Activated naive CD4-positive, alpha-beta T cell treated with Interleukin-2 at 50 U/mL for 16 hours (primary cell): ENCODE measurements around the gene ZNF556.
"Not testable (repeated sequence)": the region's sequence is repeated elsewhere in the genome, so short reads cannot be mapped to it uniquely, and the experiment has no call there.

Experiments used
- DNase-seq: peaks from one replicate; pipeline ENCODE4 v3.0.0-alpha.2; 2020

Gene ZNF556

GRCh38 chr19:2854849-2855248 lies 12.3 kb upstream of the ZNF556 start:
- DNase-seq = no peak

GRCh38 chr19:2856457-2857050 lies 10.6 kb upstream of the ZNF556 start:
- no peak for DNase-seq

DNA sequence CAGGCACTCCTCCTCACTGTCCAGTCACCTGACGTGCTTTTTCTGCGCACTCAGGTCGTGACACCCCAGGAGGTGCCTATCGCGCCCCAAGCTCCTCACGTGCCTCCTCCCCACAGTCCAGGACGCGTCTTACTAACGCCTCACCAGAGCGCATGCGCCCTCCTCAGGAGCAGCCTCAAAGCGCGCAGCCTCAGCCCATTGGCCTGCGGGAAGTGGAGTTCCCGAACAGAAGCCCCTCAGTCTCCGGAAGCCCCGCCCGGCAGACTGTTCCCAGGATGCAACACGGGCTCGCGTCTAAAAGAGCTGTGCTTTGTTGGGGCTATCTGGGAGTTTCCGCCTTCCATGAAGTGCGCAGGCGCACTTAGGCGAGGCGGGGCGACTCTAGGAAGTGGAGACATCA lies 8.3 kb upstream of the ZNF556 start:
- DNase-seq = no peak

DNA sequence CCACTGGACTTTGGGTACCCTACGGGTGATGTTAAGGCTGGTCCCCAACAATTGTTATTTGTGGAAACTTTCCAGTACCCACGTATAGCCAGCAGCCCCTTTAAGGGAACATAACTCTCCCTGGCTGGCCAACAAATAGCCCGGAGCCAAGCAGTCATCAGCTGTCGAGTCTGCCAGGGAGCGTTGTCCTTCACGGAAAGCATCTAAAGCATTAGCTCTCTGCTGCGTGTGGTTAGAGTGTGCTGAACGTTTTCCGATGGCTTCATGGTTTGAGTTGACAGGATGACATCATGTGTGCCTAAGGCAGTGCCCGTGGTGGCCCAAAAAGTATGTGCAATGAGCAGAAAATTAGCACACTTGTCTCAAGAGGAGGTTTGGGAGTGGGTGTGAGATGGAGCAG lies 3.3 kb upstream of the ZNF556 start:
- no peak for DNase-seq

GRCh38 chr19:2865334-2866100 lies 1.6 kb upstream of the ZNF556 start:
- DNase-seq = no peak

GRCh38 chr19:2866495-2867024 lies 575 bp upstream of the ZNF556 start:
- DNase-seq = no peak

DNA sequence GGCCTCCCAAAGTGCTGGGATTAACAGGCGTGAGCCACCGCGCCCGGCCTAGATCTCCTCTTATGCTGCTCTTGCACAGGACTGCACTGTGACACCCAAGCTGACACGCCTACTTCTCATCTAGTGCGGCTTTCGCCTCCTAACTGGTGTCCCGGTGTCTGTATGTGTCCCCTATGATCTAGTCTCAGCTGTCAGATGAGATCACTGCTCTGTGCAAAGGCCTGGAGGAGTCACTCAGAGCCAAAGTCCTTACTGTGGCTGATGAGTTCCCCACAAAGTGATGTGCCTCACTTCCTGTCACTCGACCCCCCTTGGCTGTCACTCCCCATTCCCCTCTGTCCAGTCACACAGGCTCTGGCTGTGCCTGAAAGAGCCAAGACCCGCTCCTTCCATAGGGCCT lies 2.5 kb downstream of the ZNF556 start:
- no peak for DNase-seq

GRCh38 chr19:2872175-2872574 lies 5.0 kb downstream of the ZNF556 start:
- not testable (repeated sequence) for DNase-seq

DNA sequence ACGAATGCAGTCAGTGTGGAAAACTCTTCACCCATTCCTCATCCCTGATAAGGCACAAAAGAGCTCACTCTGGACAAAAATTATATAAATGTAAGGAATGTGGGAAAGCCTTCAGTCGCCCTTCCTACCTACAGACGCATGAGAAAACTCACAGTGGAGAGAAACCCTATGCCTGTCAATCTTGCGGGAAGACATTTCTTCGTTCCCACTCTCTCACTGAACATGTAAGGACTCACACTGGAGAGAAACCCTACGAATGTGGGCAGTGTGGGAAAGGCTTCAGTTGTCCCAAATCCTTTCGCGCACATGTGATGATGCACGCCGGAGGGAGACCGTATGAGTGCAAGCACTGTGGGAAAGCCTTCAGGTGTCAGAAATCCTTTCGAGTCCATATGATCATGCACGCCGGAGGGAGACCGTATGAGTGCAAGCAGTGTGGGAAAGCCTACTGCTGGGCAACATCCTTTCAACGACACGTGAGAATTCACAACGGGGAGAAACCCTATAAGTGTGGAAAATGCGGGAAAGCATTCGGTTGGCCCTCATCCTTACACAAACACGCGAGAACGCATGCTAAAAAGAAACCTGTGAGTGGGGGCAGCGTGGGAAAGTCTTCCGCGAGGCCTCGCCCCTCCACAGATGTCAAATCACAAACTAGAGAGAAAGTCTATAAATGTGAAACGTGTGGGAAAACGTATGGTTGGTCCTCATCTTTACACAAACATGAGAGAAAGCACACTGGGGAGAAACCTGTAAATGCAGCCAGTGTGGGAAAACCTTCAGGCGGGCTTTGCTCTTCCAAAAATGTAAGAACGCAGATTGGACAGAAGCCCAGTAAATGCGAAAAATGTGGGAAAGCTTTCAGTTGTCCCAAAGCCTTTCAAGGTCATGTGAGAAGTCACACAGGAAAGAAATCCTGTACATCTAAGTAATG lies 10.5 kb downstream of the ZNF556 start:
- no peak for DNase-seq

GRCh38 chr19:2883686-2884439 lies 16.7 kb downstream of the ZNF556 start:
- no peak for DNase-seq

DNA sequence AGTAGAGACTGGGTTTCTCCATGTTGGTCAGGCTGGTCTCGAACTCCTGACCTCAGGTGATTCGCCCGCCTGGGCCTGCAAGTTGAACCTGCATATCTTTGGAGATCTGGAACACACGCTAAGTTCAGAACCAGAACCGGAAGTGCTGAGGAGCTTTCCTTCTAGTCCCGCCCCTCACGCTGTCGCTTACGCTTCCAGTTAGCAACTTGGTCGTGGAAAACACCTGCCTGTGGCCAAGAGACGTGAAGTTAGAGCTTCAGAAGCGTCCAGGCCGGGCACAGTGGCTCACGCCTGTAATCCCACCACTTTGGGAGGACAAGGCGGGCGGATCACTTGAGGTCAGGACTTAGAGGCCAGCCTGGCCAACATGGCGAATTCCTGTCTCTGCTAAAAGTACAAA lies 18.6 kb downstream of the ZNF556 start:
- DNase-seq = no peak

DNA sequence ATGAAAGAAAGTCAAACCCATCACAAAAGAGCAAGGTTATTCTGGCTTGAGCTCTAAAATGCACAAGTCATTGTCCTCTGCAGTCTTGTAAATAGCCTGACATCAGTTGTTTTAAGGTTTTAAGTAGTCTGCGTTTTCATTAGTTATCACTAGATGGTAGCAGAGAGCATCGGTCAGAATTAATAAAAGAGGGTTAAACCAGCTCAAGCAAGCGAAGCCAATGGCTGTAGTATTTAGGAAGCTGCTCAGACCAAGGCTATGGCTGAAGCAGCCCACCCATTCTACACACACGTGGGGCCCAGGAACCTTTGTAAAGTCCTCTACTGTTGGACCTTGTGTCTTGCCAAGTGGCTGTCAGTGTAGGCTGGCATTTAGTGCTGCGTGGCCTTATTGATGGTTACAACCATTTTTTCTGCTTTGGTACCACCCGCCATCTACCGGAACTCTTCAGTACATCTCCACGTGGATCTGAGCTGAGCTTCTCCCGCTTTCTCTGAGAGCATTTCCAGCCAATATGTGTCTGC lies 20.3 kb downstream of the ZNF556 start:
- no peak for DNase-seq

DNA sequence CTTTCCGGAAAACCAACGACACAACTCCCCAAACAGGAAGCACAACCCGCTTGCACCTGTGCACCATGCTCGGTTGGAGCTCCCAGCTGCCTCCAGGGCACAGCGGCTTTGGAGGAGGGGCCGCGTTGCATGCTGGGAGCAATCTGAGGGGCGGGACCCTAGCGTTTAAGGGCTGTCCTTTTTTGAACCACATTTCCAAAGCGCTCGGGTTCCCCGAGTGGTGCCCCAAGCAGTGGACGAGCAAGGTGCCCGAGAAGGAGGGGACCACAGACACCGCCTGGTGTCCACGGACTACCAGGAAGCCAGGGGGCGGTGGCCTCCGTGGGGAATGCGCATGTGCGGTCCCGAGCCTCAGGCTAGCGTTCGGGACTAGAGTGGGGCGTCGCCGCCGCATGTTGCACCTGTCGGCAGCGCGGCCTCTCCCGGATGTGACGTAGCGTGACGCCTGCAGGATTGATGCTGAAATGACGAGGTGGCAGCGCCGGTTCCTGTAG lies 21.6 kb downstream of the ZNF556 start:
- peak; percentile 54 for DNase-seq

GRCh38 chr19:2890531-2890930 lies 23.4 kb downstream of the ZNF556 start:
- DNase-seq = not testable (repeated sequence)

DNA sequence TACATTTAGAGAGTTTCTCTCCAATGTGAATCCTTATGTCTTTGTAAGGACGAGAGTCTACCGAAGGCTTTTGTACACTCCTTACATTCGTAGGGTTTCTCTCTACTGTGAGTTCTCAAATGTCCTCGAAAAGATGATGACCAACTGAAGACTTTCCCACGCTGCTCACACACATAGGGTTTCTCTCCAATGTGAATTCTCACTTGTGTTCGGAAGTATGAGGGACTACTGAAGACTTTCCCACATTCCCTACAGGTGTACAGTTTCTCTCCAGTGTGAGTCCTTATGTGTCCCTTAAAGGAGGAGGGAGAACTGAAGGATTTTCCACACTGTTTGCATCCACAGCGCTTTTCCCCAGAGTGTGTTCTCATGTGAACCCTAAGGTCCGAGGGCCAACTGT lies 29.6 kb downstream of the ZNF556 start:
- no peak for DNase-seq

DNA sequence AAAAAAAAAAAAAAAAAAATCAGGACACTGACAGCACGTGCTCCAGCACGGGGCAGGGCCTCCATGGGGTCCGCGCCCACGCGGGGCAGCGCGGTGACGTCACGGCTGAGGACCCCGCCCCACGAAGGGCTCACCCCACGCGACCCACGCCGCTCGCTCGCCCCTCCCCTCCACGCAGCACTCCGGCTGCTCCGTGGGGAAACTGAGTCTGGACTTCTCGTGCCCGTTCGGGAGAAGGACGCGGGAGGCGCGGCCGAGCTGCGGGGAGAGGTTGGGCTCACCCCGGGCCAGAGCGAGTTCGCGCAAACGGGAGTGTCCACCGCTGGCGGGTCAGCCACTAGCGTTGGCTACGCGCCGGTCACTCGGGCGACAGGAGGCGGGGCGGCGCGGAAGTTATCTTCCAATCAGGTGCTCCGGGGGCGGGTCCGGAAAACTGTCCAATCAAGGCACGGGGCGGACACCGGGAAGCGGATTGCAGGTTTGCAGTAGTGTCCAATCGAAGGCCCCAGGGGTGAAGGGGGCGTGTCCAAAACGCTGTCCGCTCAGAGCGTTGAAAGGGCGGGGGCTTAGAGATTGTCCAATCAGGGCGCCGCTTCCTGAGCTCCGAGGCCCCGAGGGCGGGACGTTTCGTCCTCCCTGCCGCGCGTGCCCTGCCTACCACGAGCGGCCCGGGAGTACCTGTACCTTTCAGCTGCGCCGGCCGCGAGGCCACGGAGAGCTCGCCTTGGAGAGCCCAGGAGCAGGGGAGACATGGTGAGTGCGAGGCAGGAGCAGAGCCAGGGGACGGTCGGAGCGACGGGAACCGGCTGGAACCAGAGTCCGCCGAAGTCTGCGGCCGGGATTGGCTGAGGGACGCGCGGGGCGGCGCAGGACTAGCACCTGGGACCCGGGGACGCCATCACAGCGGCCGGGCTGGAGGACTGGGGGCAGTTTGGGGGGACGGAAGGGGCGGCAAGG lies 33.4 kb downstream of the ZNF556 start, which contains the start of gene ZNF57:
Gene ZNF57 (plus strand): TSS at position 633 of the 957 bp plus-strand sequence. CDS start 118 bp downstream, at position 751.
- peak; percentile 99 for DNase-seq

DNA sequence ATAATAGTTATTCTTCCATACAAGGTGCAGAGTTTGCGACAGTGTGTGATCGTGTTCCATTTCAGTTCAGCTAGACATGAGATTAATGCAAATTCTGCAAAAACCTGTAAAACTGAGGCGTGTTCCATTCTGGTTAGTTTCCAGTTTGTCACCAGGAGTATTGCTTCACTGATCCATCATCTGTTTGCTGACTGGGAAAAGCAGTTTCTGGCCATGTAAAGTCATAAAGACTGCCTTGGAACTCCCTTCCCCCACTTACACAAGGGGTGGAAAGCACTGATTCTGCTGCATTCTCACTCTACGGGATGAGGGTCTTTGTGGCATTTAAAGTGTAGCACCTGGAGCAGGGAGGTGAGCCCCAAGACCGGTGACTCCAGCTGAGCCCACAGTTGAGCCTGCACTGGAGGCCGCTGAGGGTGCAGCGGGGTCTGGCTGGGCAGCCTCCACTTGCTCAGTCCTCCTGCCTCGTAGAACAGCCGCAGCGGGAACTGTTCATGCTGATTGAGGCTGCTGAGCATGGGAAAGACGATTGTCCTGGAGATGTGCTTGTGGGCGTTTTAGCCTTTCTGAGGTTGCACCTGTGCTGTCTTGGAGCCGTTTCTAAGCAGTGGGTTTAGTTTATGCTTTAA lies 35.6 kb downstream of the ZNF556 start:
- DNase-seq = no peak

DNA sequence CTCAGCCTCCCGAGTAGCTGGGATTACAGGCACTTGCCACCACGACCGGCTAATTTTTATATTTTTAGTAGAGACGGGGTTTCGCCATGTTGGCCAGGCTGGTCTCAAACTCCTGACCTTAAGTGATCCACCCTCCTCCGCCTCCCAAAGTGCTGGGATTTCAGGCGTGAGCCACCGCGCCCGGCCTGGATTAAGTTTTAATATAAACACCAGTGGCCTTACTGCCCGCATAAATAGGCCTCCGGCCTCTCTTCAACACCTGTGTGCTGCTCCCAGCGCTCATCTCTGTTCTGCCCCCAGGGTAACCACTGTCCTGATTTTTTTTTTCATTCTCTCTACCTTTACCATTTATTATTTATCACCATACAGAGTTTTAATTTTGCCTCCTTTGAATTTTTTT lies 36.2 kb downstream of the ZNF556 start:
- not testable (repeated sequence) for DNase-seq

GRCh38 chr19:2905918-2906519 lies 38.9 kb downstream of the ZNF556 start:
- DNase-seq = no peak
